ENCODE results near the gene PTPN7.

DNA sequence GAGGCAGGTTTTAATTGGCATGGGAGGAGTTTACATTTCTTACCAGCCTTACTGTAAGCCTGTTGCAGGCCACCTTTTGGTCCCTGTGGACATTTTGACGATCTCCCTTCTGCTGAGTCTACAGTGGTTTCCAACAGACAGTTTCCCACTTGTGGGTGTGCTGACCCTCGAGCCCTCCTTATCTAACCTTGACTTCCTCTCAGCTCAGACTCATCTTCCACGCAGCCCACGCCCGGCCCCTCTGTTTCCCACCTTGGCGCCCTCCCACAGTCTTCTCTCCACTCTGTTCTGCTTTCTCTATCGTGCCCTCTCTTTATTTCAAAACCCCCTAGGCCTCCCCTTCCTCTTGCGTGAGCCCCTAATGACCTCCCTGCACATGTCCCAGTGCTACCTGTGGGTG, 9.8 kb downstream of the PTPN7 start:
- TF ChIP-seq, protein P1, sequence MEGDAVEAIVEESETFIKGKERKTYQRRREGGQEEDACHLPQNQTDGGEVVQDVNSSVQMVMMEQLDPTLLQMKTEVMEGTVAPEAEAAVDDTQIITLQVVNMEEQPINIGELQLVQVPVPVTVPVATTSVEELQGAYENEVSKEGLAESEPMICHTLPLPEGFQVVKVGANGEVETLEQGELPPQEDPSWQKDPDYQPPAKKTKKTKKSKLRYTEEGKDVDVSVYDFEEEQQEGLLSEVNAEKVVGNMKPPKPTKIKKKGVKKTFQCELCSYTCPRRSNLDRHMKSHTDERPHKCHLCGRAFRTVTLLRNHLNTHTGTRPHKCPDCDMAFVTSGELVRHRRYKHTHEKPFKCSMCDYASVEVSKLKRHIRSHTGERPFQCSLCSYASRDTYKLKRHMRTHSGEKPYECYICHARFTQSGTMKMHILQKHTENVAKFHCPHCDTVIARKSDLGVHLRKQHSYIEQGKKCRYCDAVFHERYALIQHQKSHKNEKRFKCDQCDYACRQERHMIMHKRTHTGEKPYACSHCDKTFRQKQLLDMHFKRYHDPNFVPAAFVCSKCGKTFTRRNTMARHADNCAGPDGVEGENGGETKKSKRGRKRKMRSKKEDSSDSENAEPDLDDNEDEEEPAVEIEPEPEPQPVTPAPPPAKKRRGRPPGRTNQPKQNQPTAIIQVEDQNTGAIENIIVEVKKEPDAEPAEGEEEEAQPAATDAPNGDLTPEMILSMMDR (IDR thresholded peaks at IDR 0.05; ENCODE audit: low read depth, low read length, missing input control): no peak
- TF ChIP-seq HNF4A (conservative IDR thresholded peaks at IDR 0.05): no peak

All from liver (tissue), 3 donors.